Mesothelial cell of epicardium (in vitro differentiated cells): Measurements from ENCODE around the gene LRRC75A. TPM values are rescaled to one million over a fixed set of nuclear protein-coding genes. Genes with fewer than 3 reads are reported as not detected.
A peak's percentile ranks its signal among the peaks of the same experiment; 100 is the strongest.

Experiments
- DNase-seq, 2 experiments: peaks; one replicate each; pipeline ENCODE4 v3.0.0; 2021; ENCODE audit warnings: low spot score in 2 of 2; ENCODE audit not compliant: unreplicated experiment in 2 of 2
- H3K27ac Mint-ChIP-seq: 2 replicates; pipeline ENCODE4 v1.8.0; 2021; ENCODE audit warnings: mixed read lengths
- H3K27me3 Mint-ChIP-seq: 2 replicates; pipeline ENCODE4 v1.8.0; 2021; ENCODE audit warnings: low read depth, mixed read lengths
- H3K36me3 Mint-ChIP-seq: 2 replicates; pipeline ENCODE4 v1.8.0; 2021; ENCODE audit warnings: mixed read lengths
- H3K4me1 Mint-ChIP-seq: 2 replicates; pipeline ENCODE4 v1.8.0; 2021; ENCODE audit warnings: mixed read lengths
- H3K4me3 Mint-ChIP-seq: 2 replicates; pipeline ENCODE4 v1.8.0; 2021; ENCODE audit warnings: mild to moderate bottlenecking, moderate library complexity, mixed read lengths
- H3K9me3 Mint-ChIP-seq: 2 replicates; pipeline ENCODE4 v1.8.0; 2021; ENCODE audit warnings: mixed read lengths
- CTCF ChIP-seq: fragments of 200-600 bp; sonication (generic); IDR thresholded peaks from one replicate; pipeline ENCODE4 v1.5.0; 2021; ENCODE audit warnings: antibody characterized with exemption; ENCODE audit not compliant: unreplicated experiment
- total RNA-seq: library from RNA; stranded (reverse); gene quantifications from 3 replicates; pipeline ENCODE4 v1.2.1, GENCODE V29; 2021

LRRC75A gene
- total RNA-seq, 1 donor from 2014 or later = 4.0 TPM

- no peak overlapping the region for H3K4me3 Mint-ChIP-seq
Measured at GRCh38 chr17:16479264-16479663, 12.7 kb downstream of the LRRC75A start.

GRCh38 chr17:16478649-16479048 lies 13.3 kb downstream of the LRRC75A start:
- H3K36me3 Mint-ChIP-seq = no peaks in the 10 kb centered on the region
- H3K4me3 Mint-ChIP-seq = no peak overlapping the region
- DNase-seq = no peak
- H3K9me3 Mint-ChIP-seq = no peaks in the 10 kb centered on the region
- peaks cover 10% of the 10 kb centered on the region for H3K4me1 Mint-ChIP-seq
- no peak overlapping the region for H3K27ac Mint-ChIP-seq
- TF ChIP-seq CTCF = no peak
- H3K27me3 Mint-ChIP-seq = no peaks in the 10 kb centered on the region

More at GRCh38 chr17:16479264-16479663, 12.7 kb downstream of the LRRC75A start:
- Mint-ChIP-seq H3K4me1 (peaks cover 10% of the 10 kb centered on the region), H3K9me3 (no peaks in the 10 kb centered on the region), H3K27ac (no peak overlapping the region), H3K27me3 (no peaks in the 10 kb centered on the region), H3K36me3 (no peaks in the 10 kb centered on the region)
- DNase-seq = no peak
- TF ChIP-seq CTCF = no peak

- TF ChIP-seq CTCF = no peak
- H3K9me3 Mint-ChIP-seq = no peaks in the 10 kb centered on the region
- DNase-seq = no peak
- no peaks in the 10 kb centered on the region for H3K36me3 Mint-ChIP-seq
- H3K27ac Mint-ChIP-seq = peak overlapping the region; percentile 50
- H3K27me3 Mint-ChIP-seq = no peaks in the 10 kb centered on the region
- no peak overlapping the region for H3K4me3 Mint-ChIP-seq
- peaks cover 10% of the 10 kb centered on the region for H3K4me1 Mint-ChIP-seq
Measured at GRCh38 chr17:16477666-16478065, 14.3 kb downstream of the LRRC75A start.

- peaks cover 13% of the 10 kb centered on the region for H3K4me1 Mint-ChIP-seq
- no peak for TF ChIP-seq CTCF
- H3K36me3 Mint-ChIP-seq = no peaks in the 10 kb centered on the region
- no peak overlapping the region for H3K4me3 Mint-ChIP-seq
- H3K9me3 Mint-ChIP-seq = no peaks in the 10 kb centered on the region
- H3K27ac Mint-ChIP-seq = peak overlapping the region; percentile 50
- no peak for DNase-seq
- H3K27me3 Mint-ChIP-seq = no peaks in the 10 kb centered on the region
Measured at GRCh38 chr17:16477255-16477654, 14.7 kb downstream of the LRRC75A start.

- TF ChIP-seq CTCF = no peak
- Mint-ChIP-seq H3K36me3 (peaks cover 2% of the 10 kb centered on the region), H3K27me3 (no peaks in the 10 kb centered on the region), H3K27ac (no peak overlapping the region), H3K4me3 (no peak overlapping the region), H3K9me3 (no peaks in the 10 kb centered on the region), H3K4me1 (peaks cover 17% of the 10 kb centered on the region)
- no peak for DNase-seq
Measured at GRCh38 chr17:16475179-16475704, 16.8 kb downstream of the LRRC75A start.
